Keratinocyte (primary cell): ENCODE data around the gene PRPF8. TPM values are rescaled to one million over a fixed set of nuclear protein-coding genes. Genes with fewer than 3 reads are reported as not detected.

Experiments used
- DNase-seq: peaks from one replicate; pipeline ENCODE4 v3.0.0-alpha.2; 2011; ENCODE audit warnings: low read depth, missing footprints, low spot score
- FAIRE-seq: peaks from 2 replicates; lab custom pipeline; 2011; peaks lifted over from hg19 to GRCh38; lab: Jason Lieb, UNC
- H2AFZ ChIP-seq: 2 replicates; pipeline ENCODE4 v1.6.0; 2012; ENCODE audit warnings: low read length, control low read depth, inconsistent platforms; ENCODE audit not compliant: control insufficient read depth
- H3K27ac ChIP-seq: 2 replicates; pipeline ENCODE4 v1.5.1; 2011; ENCODE audit warnings: low read length; ENCODE audit not compliant: control insufficient read depth, insufficient read depth
- H3K27me3 ChIP-seq: 3 replicates; pipeline ENCODE4 v1.6.0; 2011; ENCODE audit warnings: low read length; ENCODE audit not compliant: control insufficient read depth, insufficient read depth; ENCODE audit errors: extremely low read depth
- H3K36me3 ChIP-seq, 2 experiments: 2 replicates in 1 of 2; 3 replicates in 1 of 2; pipeline ENCODE4 v1.5.1; 2011; ENCODE audit warnings: low read length in 2 of 2, mild to moderate bottlenecking in 1 of 2; ENCODE audit not compliant: control insufficient read depth in 2 of 2, insufficient read depth in 2 of 2; ENCODE audit errors: extremely low read depth in 1 of 2
- H3K4me1 ChIP-seq: 3 replicates; pipeline ENCODE4 v1.5.1; 2011; ENCODE audit warnings: low read length; ENCODE audit not compliant: control insufficient read depth, insufficient read depth; ENCODE audit errors: extremely low read depth
- H3K4me2 ChIP-seq: 3 replicates; pipeline ENCODE4 v1.6.0; 2011; ENCODE audit warnings: low read depth, low read length; ENCODE audit not compliant: control insufficient read depth, insufficient read depth; ENCODE audit errors: extremely low read depth
- H3K4me3 ChIP-seq, 3 experiments: fragments of 200-600 bp in 1 of 3; sonication (generic) in 1 of 3; 2 replicates in 2 of 3; 3 replicates in 1 of 3; pipeline ENCODE4 v1.5.1; 2011 to 2016; ENCODE audit warnings: low read length in 3 of 3, mild to moderate bottlenecking in 3 of 3, control low read depth in 2 of 3, inconsistent platforms in 1 of 3, low read depth in 1 of 3, mixed read lengths in 1 of 3, mixed run types in 1 of 3, moderate library complexity in 1 of 3; ENCODE audit not compliant: control insufficient read depth in 2 of 3, insufficient read depth in 2 of 3; ENCODE audit errors: extremely low read depth in 1 of 3
- H3K79me2 ChIP-seq: 2 replicates; pipeline ENCODE4 v1.6.0; 2012; ENCODE audit warnings: low read length; ENCODE audit not compliant: control insufficient read depth, insufficient read depth
- H3K9ac ChIP-seq: 3 replicates; pipeline ENCODE4 v1.6.0; 2011; ENCODE audit warnings: low read length; ENCODE audit not compliant: control insufficient read depth, insufficient read depth; ENCODE audit errors: extremely low read depth
- H3K9me1 ChIP-seq: 3 replicates; pipeline ENCODE4 v1.6.0; 2011; ENCODE audit warnings: low read length; ENCODE audit not compliant: control insufficient read depth, insufficient read depth; ENCODE audit errors: extremely low read depth
- H3K9me3 ChIP-seq: 2 replicates; pipeline ENCODE4 v1.5.1; 2012; ENCODE audit warnings: low read depth, low read length; ENCODE audit not compliant: control insufficient read depth
- H4K20me1 ChIP-seq: 3 replicates; pipeline ENCODE4 v1.6.0; 2011; ENCODE audit warnings: low read length; ENCODE audit not compliant: control insufficient read depth, insufficient read depth; ENCODE audit errors: extremely low read depth
- EZH2 ChIP-seq: IDR thresholded peaks from one replicate; pipeline ENCODE4 v1.6.1; 2012; ENCODE audit warnings: inconsistent platforms, mild to moderate bottlenecking, low read length, moderate library complexity
- dilution Hi-C: fragments of 300-500 bp; cut with MboI; formaldehyde crosslinking; loops from one replicate; pipeline ENCODE4 v1.7.0; 2020; ENCODE audit warnings: low sequenced_read_pairs; ENCODE audit not compliant: extremely low pct_ligation_motif_present
- polyA plus RNA-seq, 5 experiments: library from polyadenylated mRNA; depleted of rRNA in 3 of 5; stranded (reverse) in 3 of 5; stranded (forward) in 1 of 5; unstranded in 1 of 5; fragments of >200 nt; gene quantifications; 1 replicate in 1 of 5; 2 replicates in 3 of 5; 3 replicates in 1 of 5; pipeline versions ENCODE4 v1.2.1 to v1.2.3, GENCODE V29; 2011 to 2012; ENCODE audit warnings: missing spikeins in 2 of 5, low read depth in 1 of 5, low replicate concordance in 1 of 5
- TF ChIP-seq, protein P1 (sequence below), 3 experiments: IDR thresholded peaks in 1 of 3; conservative IDR thresholded peaks in 1 of 3; optimal IDR thresholded peaks in 1 of 3; 2 replicates in 2 of 3; 3 replicates in 1 of 3; pipeline versions ENCODE3 to v1.5.1; 2011; ENCODE audit warnings: low read length in 3 of 3, mild to moderate bottlenecking in 3 of 3, moderate library complexity in 2 of 3, control low read depth in 1 of 3, inconsistent platforms in 1 of 3; ENCODE audit not compliant: insufficient read depth in 2 of 3; ENCODE audit errors: extremely low read depth in 1 of 3

Gene PRPF8
- polyA plus RNA-seq, 1 donor (not counting 4 experiments of a cell fraction or from before 2014, with no cell fraction given) = 97.5 TPM

DNA sequence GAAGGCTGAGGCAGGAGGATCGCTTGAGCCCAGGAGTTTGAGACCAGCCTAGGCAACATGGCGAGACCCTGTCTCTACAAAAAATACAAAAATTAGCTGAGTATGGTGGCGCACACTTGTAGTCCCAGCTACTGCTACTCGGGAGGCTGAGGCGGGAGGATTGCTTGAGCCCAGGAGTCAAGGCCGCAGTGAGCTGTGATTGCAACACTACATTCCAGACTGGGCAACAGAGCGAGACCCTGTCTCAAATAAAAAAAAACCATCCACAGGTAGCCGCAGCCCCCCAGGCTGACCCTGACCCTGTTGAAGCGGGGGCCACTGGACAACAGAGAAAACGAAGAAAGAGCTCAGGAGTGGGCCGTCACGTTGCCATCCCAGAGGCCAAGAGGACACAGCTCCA, 60.0 kb downstream of the PRPF8 start:
- dilution Hi-C loops = no loop called here
- FAIRE-seq (no peak), DNase-seq (no peak)

DNA sequence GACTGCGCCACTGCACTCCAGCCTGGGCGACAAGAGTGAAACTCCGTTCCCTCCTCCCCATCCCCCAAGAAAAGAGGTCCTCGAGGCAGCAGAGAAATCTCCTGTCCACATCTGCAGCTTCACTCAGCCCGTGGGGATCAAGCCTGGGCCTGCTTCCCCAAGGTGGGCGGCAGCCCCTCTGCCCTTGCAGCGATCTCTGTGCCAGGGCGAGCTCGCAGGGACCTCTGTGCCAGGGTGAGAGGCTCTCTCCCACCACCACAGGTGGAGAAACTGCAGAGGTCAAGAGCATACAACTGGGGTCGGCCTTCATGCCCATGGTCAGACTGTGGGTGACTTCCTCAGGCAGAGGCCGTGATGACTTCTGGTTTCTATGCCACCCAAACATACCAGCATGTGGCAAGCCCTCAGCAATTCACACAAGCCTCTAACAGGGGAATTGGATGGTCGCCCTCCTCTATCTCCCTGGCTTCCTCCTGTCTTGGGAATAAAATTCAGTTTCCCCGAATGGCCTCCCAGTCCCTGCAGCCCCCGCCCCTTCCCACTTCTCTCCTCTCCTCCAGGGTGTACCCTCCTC, 61.5 kb downstream of the PRPF8 start:
- H3K4me2 ChIP-seq = no peak overlapping the region
- no peak for DNase-seq
- H3K27ac ChIP-seq = no peak overlapping the region
- no peaks in the 10 kb centered on the region for H3K9me3 ChIP-seq
- no peak overlapping the region for H3K9ac ChIP-seq
- TF ChIP-seq EZH2 = no peak
- TF ChIP-seq, protein P1, sequence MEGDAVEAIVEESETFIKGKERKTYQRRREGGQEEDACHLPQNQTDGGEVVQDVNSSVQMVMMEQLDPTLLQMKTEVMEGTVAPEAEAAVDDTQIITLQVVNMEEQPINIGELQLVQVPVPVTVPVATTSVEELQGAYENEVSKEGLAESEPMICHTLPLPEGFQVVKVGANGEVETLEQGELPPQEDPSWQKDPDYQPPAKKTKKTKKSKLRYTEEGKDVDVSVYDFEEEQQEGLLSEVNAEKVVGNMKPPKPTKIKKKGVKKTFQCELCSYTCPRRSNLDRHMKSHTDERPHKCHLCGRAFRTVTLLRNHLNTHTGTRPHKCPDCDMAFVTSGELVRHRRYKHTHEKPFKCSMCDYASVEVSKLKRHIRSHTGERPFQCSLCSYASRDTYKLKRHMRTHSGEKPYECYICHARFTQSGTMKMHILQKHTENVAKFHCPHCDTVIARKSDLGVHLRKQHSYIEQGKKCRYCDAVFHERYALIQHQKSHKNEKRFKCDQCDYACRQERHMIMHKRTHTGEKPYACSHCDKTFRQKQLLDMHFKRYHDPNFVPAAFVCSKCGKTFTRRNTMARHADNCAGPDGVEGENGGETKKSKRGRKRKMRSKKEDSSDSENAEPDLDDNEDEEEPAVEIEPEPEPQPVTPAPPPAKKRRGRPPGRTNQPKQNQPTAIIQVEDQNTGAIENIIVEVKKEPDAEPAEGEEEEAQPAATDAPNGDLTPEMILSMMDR (optimal IDR thresholded peaks at IDR 0.05 in 1 of 3, IDR thresholded peaks at IDR 0.05 in 1 of 3, conservative IDR thresholded peaks at IDR 0.05 in 1 of 3; ENCODE audit: extremely low read depth in 1 of 3, insufficient read depth in 2 of 3, low read length in 3 of 3) = no peak
- no peak overlapping the region for H3K4me3 ChIP-seq
- H3K36me3 ChIP-seq = peaks cover 0 to 19% of the 10 kb centered on the region in 2 experiments
- H4K20me1 ChIP-seq = no peaks in the 10 kb centered on the region
- dilution Hi-C loops = no loop called here
- peaks cover 6% of the 10 kb centered on the region for H3K4me1 ChIP-seq
- FAIRE-seq = no peak
- H3K27me3 ChIP-seq = peaks cover 6% of the 10 kb centered on the region
- no peaks in the 10 kb centered on the region for H3K79me2 ChIP-seq
- no peaks in the 10 kb centered on the region for H3K9me1 ChIP-seq
- no peak overlapping the region for H2AFZ ChIP-seq

More for the DNA sequence above, 60.0 kb downstream of the PRPF8 start:
- TF ChIP-seq EZH2 = no peak
- TF ChIP-seq, protein P1 (optimal IDR thresholded peaks at IDR 0.05 in 1 of 3, IDR thresholded peaks at IDR 0.05 in 1 of 3, conservative IDR thresholded peaks at IDR 0.05 in 1 of 3; ENCODE audit: extremely low read depth in 1 of 3, insufficient read depth in 2 of 3, low read length in 3 of 3) = no peak
- H3K27me3 ChIP-seq = peaks cover 6% of the 10 kb centered on the region
- no peaks in the 10 kb centered on the region for H3K9me3 ChIP-seq
- peaks cover 0 to 15% of the 10 kb centered on the region in 2 experiments for H3K36me3 ChIP-seq
- H4K20me1 ChIP-seq = no peaks in the 10 kb centered on the region
- H3K9me1 ChIP-seq = no peaks in the 10 kb centered on the region
- H3K79me2 ChIP-seq = no peaks in the 10 kb centered on the region
- no peak overlapping the region for H3K9ac ChIP-seq
- no peak overlapping the region for H3K4me3 ChIP-seq
- H2AFZ ChIP-seq = no peak overlapping the region
- no peak overlapping the region for H3K27ac ChIP-seq
- peaks cover 6% of the 10 kb centered on the region for H3K4me1 ChIP-seq
- H3K4me2 ChIP-seq = no peak overlapping the region
